ENCODE data around the gene FBLN5.

The FBLN5 gene

DNA sequence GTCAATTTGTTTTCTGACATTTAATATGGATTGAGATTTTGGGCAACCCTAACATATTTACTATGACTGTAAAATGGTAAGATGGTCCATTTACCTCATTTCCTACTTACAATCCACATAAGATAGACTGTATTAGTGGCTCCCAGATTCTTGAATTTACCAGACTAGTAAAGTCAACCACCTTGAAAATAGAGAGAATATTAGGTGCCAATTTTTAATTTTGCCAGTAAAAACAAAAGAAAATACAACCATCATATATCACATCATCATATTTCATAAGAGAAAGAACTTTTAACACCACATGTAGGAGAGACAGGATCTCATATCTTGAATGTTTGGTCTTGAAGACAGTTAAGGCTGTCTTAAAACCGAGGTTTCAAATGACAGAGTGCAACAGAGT lies 7.7 kb upstream of the FBLN5 start:
- Histone ChIP-seq H3K27ac (ENCODE audit: low read depth, low read length) (no peak overlapping the region), H3K4me3 (ENCODE audit: low read length) (no peak overlapping the region), H3K79me2 (ENCODE audit: control insufficient read depth, low read length) (no peaks in the 10 kb centered on the region), H3K36me3 (ENCODE audit: control insufficient read depth, low read length) (no peaks in the 10 kb centered on the region), H3K27me3 (ENCODE audit: control insufficient read depth, low read length) (0 out of 2 replicates have a peak, but pooled peaks cover 3% of the 10 kb centered on the region), H4K20me1 (ENCODE audit: control insufficient read depth, insufficient read depth, low read depth, low read length) (no peaks in the 10 kb centered on the region), H3K9me3 (ENCODE audit: control insufficient read depth, insufficient read depth, low read length) (no peaks in the 10 kb centered on the region), H3K9me2 (replicated peaks; ENCODE audit: control insufficient read depth, low read length) (no peaks in the 10 kb centered on the region), H3K4me2 (ENCODE audit: low read length) (no peak overlapping the region), H3F3A (ENCODE audit: control insufficient read depth, insufficient read depth) (no peaks in the 10 kb centered on the region), H3K4me1 (ENCODE audit: control insufficient read depth, low read length) (no peaks in the 10 kb centered on the region)
- TF ChIP-seq, protein P1, sequence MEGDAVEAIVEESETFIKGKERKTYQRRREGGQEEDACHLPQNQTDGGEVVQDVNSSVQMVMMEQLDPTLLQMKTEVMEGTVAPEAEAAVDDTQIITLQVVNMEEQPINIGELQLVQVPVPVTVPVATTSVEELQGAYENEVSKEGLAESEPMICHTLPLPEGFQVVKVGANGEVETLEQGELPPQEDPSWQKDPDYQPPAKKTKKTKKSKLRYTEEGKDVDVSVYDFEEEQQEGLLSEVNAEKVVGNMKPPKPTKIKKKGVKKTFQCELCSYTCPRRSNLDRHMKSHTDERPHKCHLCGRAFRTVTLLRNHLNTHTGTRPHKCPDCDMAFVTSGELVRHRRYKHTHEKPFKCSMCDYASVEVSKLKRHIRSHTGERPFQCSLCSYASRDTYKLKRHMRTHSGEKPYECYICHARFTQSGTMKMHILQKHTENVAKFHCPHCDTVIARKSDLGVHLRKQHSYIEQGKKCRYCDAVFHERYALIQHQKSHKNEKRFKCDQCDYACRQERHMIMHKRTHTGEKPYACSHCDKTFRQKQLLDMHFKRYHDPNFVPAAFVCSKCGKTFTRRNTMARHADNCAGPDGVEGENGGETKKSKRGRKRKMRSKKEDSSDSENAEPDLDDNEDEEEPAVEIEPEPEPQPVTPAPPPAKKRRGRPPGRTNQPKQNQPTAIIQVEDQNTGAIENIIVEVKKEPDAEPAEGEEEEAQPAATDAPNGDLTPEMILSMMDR (IDR thresholded peaks at IDR 0.05; ENCODE audit: low read depth, low read length, poor library complexity, severe bottlenecking) = no peak
- TF ChIP-seq EZH2phosphoT487 (IDR thresholded peaks at IDR 0.05; ENCODE audit: borderline replicate concordance, low read length) = no peak

DNA sequence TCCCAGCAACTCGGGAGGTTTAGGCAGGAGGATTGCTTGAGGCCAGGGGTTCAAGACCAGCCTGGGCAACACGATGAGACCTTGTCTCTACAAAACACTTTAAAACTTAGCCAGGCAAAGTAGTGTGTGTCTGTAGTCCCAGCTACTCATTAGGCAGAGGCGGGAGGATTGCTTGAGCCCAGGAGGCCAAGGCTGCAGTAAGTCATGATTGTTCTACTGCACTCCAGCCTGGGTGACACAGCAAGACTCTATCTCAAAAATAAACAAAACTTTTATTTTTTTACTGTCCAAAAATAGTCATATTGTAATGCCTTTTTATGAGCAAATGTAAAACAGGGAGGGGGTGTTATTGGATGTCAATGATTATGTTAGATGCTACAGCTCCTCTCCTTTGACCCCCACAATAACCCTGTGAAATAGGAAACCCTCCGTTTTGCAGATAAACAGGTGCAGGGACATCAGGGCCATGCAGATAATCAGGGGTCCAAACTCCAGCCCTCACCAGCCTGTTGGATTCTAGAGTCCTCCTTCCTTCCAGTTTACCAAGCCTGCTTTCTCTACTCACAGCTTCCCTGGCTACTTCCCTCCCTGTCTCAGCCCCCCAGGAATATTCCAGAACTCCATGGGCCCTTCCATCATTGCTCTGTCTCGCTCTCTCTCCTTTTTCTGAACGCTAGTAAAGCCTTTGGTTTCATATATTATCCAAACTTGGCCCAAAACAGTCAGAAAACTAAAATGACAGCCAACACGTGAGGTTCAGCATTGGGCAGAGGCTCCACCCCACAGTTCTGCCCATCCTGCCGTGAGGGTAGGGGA lies 5.9 kb upstream of the FBLN5 start:
- H3F3A ChIP-seq (ENCODE audit: control insufficient read depth, insufficient read depth) = no peaks in the 10 kb centered on the region
- no peaks in the 10 kb centered on the region for H3K9me2 ChIP-seq (replicated peaks; ENCODE audit: control insufficient read depth, low read length)
- TF ChIP-seq, protein P1 (IDR thresholded peaks at IDR 0.05; ENCODE audit: low read depth, low read length, poor library complexity, severe bottlenecking) = no peak
- TF ChIP-seq EZH2phosphoT487 (IDR thresholded peaks at IDR 0.05; ENCODE audit: borderline replicate concordance, low read length) = no peak
- H3K4me2 ChIP-seq (ENCODE audit: low read length) = no peak overlapping the region
- H3K36me3 ChIP-seq (ENCODE audit: control insufficient read depth, low read length) = no peaks in the 10 kb centered on the region
- no peak overlapping the region for H3K27ac ChIP-seq (ENCODE audit: low read depth, low read length)
- H3K4me3 ChIP-seq (ENCODE audit: low read length) = no peak overlapping the region
- H4K20me1 ChIP-seq (ENCODE audit: control insufficient read depth, insufficient read depth, low read depth, low read length) = no peaks in the 10 kb centered on the region
- H3K79me2 ChIP-seq (ENCODE audit: control insufficient read depth, low read length) = no peaks in the 10 kb centered on the region
- no peaks in the 10 kb centered on the region for H3K4me1 ChIP-seq (ENCODE audit: control insufficient read depth, low read length)
- H3K9me3 ChIP-seq (ENCODE audit: control insufficient read depth, insufficient read depth, low read length) = no peaks in the 10 kb centered on the region
- H3K27me3 ChIP-seq (ENCODE audit: control insufficient read depth, low read length) = 0 out of 2 replicates have a peak, but pooled peaks cover 3% of the 10 kb centered on the region

DNA sequence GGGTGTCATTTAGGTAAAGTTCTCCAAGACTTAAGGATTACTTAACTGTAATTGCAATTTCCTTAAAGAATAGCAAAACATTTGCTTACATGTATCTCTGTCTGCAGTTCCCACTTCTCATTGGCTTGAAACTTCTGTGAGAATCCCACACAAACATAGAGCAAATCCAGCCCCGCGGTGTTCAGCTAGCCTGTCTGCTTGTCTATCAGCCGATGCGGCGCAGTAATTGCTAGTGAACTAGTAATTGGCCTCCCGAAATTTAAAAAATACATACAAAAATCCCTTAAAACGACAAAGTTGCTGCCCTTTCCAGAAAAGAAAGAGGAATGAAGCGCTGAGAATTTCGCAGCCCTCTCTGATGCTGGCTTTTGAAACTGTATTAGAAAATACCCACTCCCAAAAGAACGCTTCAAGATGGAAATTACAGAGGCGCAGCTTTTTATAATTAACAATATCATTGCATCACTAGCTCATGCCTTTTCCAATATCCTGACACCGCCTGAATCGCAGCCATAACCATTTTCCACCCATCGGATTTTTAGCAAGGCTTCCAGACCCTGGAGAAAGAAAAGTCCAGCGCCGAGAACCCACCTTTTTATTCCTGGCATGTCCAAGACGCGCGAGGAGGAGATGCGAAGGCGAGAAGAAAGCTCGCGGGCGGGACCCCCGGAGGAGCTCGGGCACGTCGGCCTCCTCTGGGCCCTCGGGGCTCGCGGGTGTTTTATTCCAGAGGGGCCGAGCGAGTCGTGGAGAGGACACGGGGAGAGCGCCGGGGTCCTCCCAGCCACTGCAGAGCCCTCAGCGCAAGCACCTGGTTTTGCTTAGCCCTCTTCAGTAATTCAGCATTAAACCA lies 646 bp downstream of the FBLN5 start:
- H3K79me2 ChIP-seq (ENCODE audit: control insufficient read depth, low read length) = no peaks in the 10 kb centered on the region
- no peak overlapping the region for H3K4me3 ChIP-seq (ENCODE audit: low read length)
- H3F3A ChIP-seq (ENCODE audit: control insufficient read depth, insufficient read depth) = no peaks in the 10 kb centered on the region
- TF ChIP-seq EZH2phosphoT487 (IDR thresholded peaks at IDR 0.05; ENCODE audit: borderline replicate concordance, low read length) = no peak
- TF ChIP-seq, protein P1 (IDR thresholded peaks at IDR 0.05; ENCODE audit: low read depth, low read length, poor library complexity, severe bottlenecking) = no peak
- H3K4me2 ChIP-seq (ENCODE audit: low read length) = no peak overlapping the region
- H4K20me1 ChIP-seq (ENCODE audit: control insufficient read depth, insufficient read depth, low read depth, low read length) = no peaks in the 10 kb centered on the region
- H3K36me3 ChIP-seq (ENCODE audit: control insufficient read depth, low read length) = no peaks in the 10 kb centered on the region
- H3K27ac ChIP-seq (ENCODE audit: low read depth, low read length) = no peak overlapping the region
- peaks cover 4% of the 10 kb centered on the region; the same call in 1 of the 2 replicates for H3K27me3 ChIP-seq (ENCODE audit: control insufficient read depth, low read length)
- no peaks in the 10 kb centered on the region for H3K9me2 ChIP-seq (replicated peaks; ENCODE audit: control insufficient read depth, low read length)
- H3K9me3 ChIP-seq (ENCODE audit: control insufficient read depth, insufficient read depth, low read length) = no peaks in the 10 kb centered on the region
- no peaks in the 10 kb centered on the region for H3K4me1 ChIP-seq (ENCODE audit: control insufficient read depth, low read length)
